Mucosa of gallbladder (tissue), 1 donor: ENCODE data around the gene GPR156. TPM values are rescaled to one million over a fixed set of nuclear protein-coding genes. Genes with fewer than 3 reads are reported as not detected.

ENCODE experiments used
- DNase-seq: peaks from one replicate; pipeline ENCODE4 v3.0.0-alpha.2; 2020; ENCODE audit warnings: low spot score
- total RNA-seq: library from RNA; stranded (reverse); gene quantifications from one replicate; pipeline ENCODE4 v1.2.1, GENCODE V29; 2021
- donor health status: DM: no; HTN: no; CAD: no.

GPR156 gene
- total RNA-seq, 1 donor from 2014 or later, result 0.20 TPM

DNA sequence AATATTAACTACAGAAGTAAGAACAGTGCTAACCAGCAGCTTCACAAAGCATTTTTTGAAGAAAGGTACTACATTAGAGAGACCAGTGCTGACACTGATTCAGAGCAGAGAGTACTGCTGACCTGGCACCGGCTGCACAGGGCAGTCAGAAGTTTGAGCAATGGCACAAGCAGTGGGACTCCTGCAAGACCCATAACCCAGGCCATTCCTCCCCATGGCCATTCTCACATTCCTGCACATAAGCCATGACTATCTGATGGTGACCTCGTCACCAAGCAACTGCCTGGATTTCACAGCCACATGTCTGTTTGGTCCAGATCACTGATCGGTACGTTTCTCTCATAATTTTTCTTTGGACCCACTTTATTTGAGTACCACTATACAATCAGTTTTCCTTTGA is 88.7 kb downstream of the GPR156 start:
- no peak for DNase-seq

DNA sequence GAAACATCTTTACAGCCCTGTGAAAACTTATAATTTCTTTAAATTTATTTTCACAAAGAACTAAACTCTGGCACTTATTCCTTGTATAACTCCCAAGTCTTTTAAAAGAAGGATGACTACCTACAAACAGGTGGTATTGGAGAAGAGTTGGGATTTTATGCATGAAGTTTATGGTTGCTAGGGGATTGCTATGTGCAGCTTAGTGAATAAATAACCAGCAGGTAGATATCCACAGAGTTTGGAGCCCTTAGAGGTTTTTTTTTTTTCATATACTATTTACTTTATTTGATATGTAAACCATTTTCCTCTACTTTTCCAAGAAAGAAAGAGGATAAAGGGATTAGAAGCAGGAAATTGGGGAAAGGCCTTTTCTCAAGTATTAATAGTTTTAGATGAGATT is 91.5 kb downstream of the GPR156 start:
- no peak for DNase-seq

DNA sequence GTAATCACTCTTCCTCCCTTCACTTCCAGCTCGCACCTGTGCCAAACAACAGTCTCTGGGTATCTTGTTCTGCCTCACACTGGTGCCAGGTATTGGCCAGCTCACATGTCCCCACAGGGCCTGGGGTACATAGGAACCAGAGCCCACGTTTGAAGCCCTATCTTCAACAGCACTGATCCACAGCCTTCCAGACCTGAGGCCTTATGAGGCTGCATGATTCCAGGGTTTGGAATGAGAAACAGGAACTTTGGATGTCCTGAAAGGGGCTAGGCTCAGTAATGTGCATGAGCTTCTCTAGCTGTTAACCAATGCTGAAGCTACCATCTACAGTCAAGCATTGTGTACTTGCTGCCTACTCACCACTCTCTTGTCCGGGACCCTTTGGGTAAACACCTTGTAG is 92.4 kb downstream of the GPR156 start:
- no peak for DNase-seq

DNA sequence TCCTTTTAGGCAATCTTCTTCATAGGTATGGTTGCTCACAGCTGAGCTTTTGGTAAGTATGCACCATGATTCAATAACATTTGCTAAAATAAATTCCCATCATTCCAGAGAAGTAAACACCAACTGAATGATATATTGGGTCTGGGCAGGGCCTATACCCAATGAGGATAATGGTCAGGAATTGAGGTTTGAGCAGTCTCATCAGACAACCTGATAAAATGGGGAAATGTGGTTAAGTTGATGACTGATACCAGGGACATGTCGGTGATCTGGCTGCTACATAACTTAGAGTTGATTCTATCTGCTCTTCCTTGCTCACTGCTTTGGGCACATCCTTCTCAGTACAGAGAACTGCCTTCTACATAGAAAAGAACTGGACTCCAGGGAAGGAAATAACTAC is 92.9 kb downstream of the GPR156 start:
- DNase-seq, result no peak

DNA sequence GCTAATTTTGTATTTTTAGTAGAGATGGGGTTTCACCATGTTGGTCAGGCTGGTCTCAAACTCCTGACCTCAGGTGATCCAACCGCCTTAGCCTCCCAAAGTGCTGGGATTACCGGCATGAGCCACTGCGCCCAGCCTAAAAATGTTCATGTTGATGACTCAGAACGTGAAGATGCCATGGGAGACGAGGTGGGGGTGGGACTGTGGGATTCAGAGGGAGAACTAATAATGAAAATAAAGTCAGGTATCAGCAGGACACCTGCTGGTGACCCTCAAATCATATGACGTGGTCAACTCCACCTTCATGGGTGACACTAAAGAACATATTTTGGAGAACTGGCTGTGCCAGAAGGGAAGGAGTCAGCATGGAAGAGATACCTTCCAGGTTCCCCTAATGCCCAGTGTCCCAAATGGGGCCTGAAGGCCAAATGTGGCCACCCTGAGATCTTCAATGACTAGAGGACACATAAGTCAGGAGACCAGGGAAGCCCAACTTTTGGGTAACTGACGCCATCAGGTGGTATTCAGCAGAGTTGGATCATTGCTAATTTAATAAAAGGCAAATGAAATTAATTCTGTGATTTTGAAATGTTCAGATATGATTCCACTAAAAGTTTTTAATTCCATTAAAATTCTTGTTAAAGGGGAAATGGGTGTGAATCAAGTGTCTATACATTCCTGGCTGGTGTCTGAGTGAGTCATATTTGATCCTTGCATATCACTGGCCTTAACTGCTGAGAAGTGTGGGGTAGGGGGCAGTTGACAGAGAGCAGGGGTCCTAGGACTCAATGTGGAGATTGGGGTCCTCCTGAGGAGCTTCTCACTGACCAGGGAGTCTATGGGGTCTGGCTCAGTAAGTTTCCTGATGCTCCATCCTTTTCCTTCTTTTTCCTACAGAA is 102.2 kb downstream of the GPR156 start:
- no peak for DNase-seq

DNA sequence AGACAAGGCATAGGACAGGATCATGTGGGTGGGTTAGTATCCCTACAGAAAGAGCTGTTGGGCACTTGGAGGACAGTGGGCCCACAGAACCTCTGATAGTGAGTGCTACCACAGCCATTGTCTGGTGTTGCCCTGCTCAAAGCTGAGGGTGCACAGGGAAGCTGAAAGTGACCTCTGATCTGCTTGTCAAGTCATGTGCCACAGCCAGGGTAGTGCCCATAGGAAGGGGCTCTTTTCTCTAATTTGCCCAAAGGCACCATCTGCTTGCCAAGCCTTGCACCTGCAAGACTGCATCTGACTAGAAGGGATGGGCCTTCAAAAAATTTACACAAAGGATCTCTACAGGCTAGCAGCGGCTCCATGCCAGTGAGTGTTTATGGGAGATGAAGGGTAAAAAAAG is 103.4 kb downstream of the GPR156 start:
- no peak for DNase-seq

DNA sequence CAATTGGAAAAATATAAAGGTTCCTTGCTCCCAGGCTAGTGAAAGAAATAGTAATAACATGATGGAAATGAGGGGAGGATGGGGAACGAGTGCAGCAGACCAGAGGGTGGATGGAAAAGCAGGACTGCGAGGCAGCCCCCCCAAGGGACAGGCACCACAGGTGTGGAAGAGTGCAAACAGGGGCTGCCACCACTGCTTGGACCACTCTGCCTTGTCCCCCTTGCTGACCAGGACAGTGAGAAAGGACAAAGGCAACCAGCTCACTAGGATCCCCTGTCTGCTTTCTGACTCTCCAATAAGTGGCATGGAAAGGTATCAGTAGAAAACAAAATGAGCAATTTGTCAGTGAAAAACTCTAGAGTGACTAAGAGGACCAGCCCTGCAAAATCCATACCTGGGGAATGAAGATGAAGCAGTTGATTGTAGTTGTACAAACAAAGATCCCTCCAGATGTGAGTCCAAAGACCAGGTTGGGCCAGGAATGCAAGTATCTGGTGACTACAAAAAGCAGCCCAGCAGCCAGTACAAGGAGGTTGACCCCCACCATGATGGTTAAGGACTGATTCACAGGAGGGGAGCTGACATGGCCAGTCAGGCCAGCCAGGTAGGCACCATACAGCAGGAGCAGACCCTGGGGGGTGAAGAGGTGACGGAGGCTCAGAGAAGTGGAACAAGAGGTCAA is 104.2 kb downstream of the GPR156 start:
- no peak for DNase-seq

DNA sequence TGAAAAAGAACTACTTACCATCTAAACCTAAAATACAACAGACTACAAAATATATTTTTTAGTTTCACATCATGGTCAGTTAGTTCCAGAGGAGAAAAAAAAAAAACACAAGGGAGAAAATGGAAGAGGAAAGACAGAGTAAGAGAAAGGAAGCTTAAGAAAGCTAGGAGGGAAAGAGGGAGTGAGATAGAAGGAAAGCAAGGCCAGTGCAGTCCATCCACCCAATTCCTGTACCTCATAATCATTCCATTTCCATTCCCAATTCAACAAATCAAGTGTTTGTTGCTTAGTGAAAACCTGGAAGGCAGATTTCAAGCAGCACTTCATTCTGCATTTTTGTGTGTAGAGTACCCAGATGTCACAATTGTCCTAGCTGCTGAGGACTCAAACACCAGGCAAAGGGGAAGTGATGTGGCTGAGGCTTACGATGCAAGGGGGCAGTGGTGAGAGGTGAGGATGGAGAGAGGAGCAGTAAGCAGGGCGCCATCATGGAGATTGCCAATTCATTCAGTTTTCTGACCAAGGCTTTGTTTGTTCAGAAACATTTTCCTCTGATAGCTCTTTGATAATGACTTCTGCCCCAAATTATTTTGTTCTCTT is 107.2 kb downstream of the GPR156 start:
- no peak for DNase-seq

DNA sequence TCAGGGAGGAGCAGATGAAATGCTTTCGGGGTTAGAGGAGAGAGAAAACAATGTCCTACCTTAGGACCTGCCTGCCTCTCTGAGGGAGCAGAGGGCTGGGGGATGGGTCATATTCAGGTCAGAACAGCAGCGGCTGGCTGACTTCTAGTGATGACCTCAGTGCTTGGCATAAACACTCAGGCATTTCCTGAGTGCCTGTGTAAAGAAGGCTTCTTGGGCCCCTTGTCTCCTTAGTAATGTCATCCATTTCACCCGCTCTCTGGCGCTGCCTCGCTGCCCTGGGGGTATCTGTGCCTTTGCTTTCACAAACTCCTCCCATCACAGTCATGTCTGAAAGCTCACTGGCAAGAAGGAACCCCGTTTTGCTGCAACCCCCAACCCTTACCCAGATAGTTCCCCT is 107.9 kb downstream of the GPR156 start:
- no peak for DNase-seq

DNA sequence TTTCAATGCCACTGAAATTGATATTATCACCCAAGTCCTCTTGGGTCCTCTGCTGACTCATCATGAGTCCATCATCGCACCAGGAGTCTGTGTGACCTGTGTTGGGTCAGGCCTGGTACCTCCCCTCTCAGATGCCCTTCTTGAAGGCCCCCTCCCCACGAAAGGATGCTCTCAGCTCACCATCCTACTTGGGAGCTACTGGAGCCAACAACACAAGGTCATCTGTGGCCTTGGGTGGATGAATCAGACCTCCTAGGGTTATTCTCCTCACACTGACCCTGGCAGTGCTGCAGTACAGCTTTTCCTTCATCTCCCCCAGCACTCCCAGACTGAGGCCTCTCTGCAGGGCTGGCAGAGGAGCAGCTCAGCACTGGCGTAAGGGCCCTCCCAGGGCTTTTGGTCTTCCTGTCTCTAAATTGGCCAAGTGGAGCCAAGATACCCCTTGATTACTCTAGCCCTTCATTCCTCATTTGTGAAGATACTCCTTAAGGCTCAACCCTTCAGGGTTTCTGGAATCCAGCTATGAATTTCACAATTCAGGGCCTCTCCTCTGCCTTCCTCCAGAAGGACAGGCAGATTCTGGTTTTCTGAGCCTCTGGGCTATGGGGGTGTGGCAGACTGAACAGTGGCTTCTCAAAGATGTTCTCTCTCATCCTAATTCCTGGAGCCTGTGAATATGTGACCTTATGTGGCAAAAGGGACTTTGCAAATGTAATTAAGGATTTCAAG is 110.0 kb downstream of the GPR156 start:
- no peak for DNase-seq

DNA sequence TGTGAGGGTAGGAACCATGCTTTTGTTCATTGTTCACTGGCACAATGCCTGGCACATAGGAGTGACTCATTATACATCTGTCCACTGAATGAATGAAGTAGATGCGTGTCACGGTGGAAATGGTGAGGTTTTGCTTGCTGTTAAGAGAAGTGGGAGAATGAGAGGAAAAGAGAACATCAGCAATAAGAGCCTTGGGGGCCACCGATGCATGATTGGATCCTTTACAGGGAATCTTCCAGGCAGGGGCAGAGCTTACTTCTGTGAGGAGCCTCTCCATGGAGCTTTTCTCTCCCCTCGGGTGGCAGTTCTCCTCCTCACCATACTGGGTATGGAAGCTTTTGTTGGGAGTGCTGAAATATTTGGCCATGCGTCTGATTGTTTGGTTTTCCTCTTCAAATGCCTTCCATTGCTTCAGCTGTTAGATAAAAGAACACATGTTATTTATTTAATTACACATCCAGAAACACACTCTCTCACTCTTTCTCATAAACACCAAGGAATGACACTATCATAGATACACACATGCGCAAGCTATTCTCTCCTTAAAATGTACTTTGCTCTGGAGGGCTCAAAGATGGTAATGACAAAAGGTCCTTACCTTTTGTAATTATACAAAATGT is 111.9 kb downstream of the GPR156 start:
- DNase-seq, result no peak

DNA sequence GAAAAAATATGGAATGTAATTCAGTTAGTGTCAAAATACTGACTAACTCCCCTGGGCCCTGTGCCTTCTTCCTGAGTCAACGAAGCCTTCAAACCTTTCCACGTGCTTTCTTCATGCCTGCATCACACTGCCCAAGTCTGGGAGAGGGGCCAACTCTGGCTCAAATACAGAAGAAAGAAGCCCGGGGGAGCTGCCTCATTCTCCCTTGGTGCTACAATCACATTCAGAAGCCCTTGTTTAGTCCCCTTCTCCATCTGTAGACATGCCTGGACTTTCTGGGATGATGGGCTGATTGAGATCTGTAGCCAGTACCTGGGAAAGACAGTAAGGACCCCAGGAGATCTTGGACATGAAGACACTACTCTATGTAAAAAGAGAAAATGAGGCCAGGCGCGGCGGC is 113.0 kb downstream of the GPR156 start:
- DNase-seq, result no peak

DNA sequence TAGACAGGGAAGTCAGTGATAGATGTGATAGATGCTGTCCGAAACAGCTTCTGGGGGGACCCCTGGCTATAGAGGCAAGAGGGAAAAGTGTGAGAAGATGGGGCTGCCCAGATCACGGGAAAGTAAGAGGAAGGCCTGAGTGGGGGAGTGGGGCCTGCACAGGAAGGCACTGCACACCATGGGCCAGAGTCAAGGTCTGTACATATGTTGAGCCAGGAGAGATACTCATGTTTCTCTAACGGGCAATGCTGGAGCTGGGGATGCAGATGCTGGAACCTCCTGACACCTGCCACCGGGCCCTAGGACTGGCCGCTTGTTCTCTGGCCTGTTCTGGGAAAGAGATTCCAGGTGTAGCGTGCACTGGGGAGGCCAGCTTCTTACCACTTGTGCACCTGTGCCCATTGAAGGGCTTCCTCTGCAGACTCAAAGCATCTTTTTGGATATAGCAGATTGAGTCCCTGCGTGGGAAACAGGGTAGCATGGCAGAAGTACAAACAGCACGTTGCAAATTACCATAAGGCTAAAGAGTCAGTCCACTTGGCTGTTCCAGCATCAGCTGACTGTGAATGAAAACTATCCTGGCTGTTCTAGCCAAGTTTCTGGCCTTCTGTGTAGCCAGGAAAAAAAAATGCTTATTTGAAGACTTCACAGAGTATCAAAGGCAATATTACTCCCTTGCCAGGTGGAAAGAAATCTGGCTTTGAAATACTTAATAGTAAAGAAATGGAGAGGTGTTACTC is 113.7 kb downstream of the GPR156 start:
- no peak for DNase-seq

DNA sequence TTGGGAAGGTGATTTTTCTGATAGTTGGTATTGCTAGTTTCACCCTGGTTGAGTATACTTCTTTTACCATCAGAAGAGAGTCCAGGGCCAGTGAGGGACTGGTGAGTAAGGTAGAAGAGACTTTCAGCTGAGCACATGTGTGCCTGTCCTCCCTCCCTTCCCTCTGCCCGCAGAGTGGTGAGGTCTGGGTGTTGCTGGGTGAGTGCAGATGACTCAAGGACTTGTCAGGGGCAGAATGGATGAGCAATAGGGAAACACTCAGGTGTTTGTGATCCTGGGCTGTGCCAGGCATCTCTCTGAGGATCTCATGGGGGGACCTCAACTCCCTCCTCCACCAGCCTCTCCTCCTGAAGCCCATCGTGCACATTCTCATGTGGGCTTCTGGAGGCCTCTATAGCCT is 114.8 kb downstream of the GPR156 start:
- no peak for DNase-seq

DNA sequence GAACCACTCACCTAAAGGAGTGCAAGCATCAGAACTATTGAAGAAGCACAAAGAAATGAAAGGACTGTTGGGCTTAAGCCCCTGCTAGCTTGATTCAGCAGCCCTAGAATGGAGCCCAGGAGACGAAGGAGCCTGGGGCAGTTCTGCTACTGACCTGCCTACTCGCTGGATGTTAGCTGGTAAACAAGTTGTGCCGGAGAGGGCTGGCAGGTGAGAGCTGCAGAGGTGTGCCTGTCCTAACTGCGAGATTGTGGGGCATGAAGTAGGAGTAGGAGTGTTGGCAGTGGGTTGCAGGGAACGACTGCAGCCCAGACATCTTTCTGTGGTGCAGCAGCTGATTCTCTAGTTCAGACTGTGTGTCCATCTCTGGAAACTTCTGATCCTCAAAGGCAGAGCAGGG is 115.6 kb downstream of the GPR156 start:
- DNase-seq, result no peak

DNA sequence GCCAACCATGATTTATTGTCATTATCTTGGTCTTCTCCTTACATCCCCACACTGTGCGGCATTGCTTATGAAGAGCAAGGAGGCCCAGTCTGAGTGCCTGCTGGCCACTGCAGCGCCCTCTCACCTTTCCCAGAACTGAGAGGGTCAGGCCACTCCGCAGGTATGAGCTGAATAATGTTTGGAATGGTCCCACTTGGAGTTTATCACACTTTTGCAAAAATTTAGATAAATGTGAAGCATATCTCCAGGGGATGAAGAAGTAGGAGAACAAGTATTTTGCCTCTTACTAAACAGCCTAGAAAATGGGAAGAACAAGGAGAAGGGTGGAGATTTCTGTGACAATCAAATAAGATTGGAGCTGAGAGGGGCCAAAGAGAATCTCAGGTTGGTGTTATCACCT is 116.4 kb downstream of the GPR156 start:
- DNase-seq, result no peak

DNA sequence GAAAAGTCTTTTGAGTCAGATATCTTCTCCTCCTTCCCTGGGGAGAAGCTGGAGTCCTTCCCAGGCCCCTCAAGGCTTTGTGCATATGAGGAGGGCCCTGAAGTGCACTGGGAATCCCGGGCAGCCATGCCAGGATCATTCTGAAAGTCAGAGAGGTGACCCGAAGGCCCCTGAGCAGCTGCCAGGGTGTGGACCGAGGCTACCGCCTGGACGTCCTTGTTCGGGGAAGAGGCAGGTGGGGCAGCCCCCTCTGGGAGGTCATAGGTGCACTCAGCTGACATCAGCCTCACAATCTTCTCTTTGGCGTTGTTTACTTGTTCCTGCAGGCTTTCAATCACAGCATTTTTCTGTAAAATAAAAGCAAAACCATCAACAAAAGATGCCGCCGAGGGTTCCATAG is 117.0 kb downstream of the GPR156 start:
- DNase-seq, result no peak

DNA sequence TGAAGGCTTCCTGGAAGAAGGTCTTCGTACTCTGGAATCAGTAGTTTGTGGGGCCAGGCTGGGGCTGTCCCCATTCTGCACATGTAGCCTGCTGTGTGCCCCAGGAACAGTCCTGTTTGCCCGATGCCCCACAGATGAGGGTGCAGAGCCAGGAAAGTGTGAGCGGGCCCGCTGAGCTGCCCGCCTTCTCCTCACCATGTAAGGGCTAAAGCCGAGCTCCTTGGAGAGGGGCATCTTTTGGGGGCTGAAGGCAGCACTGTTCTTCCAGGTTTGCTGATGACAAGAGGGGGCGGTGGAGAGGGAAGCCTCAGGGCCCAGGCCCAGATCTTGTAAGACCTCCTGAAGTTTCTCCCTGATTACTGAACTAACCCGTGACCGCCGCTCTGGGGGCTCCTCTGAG is 117.5 kb downstream of the GPR156 start:
- no peak for DNase-seq

DNA sequence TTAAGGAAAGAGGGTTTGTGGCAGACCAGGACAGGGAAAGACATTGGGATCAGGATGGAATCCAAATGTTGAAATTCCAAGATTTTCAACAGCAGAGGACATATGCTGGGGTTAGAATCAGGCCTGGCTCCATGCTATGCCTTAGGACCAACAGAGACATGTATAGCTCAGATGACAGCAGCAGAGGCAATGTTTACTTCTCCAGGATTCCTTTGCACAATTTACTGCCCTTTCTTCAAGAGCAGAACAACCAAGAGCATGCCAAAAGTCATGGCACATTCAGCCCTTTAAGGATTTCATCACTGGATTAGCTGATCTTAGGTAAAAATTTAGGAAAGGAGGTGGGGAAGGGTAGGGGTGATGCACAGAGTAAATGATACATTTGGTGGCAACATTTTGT is 121.2 kb downstream of the GPR156 start:
- DNase-seq, result no peak

DNA sequence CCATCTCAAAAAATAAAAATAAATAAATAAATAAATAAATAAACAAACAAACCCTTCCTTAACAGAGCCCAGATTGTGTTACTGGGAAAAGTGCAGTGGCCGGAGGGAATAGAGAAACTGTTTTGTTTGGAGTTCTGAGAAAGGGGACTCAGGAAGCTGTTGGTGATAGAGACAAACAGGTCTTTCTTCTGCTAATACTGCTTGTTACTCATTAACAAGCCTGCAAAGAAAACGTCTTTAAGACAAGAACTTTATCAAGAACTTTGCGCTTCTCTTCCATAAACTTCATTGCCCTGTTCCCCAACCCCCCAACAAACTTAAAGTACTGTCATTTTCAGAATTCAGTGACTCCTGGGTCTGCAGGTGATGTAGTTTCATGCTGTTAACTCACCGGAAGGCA is 122.0 kb downstream of the GPR156 start:
- no peak for DNase-seq

DNA sequence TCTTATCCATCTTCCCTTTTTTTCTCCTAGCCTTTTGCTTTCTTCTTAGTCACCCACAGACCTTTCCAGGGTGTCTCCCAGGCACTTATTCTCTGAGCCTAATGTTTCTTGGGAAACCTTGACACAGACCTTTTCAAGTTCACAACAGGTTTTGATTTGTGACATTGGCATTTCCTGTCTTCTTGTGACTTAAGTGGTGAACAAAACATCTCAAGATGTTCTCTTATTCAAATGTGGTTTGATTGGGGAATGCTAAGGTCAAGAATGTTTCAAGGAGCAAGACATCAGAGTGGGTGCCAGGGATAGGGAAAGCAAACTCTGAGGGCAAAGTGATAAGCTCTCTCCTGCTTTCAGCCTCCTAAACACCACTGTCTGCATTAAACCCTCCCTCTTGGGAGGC is 122.6 kb downstream of the GPR156 start:
- no peak for DNase-seq
